K562 (cell line): Measurements from ENCODE around the gene ZFYVE19. TPM values are rescaled to one million over a fixed set of nuclear protein-coding genes. Genes with fewer than 3 reads are reported as not detected.

Experiments
- ATAC-seq: fragments of 200-7000 bp; cut with Tn5 transposase; 3 replicates; pipeline ENCODE4 v1.9.1; 2020; ENCODE audit warnings: moderate library complexity
- BruUV-seq: library from RNA; stranded (reverse); fragments of 400-500 nt; replicated peaks from 2 replicates; lab custom pipeline; 2021; lab: Mats Ljungman, UMichigan
- CTCF ChIA-PET: fragments of 300-600 bp; formaldehyde crosslinking; extraction: SDS; loops from one replicate; lab custom pipeline; 2021; ENCODE audit warnings: low intra/inter-chr PET ratio; lab: Yijun Ruan, JAX
- POLR2A ChIA-PET: fragments of 300-600, 350-650 bp; sonication (Branson Sonifier 250); formaldehyde crosslinking; extraction: SDS; loops from one replicate; lab custom pipeline; 2021; ENCODE audit warnings: antibody characterized with exemption, inconsistent platforms; lab: Yijun Ruan, JAX
- DNase-seq, 4 experiments: peaks; one replicate each; pipeline versions ENCODE4 v3.0.0 to v3.0.0-alpha.2; 2011 to 2018; ENCODE audit warnings: low spot score in 3 of 4, mixed read lengths in 3 of 4; ENCODE audit errors: extremely low read depth in 1 of 4
- FAIRE-seq: peaks from 2 replicates; lab custom pipeline; 2011; peaks lifted over from hg19 to GRCh38; lab: Jason Lieb, UNC
- H2AFZ ChIP-seq: 2 replicates; pipeline ENCODE4 v1.6.0; 2011; ENCODE audit warnings: low read depth, low read length, control low read depth, inconsistent platforms
- H3K27ac ChIP-seq: fragments of 200-600 bp; 3 replicates; pipeline ENCODE4 v1.8.0; 2011; ENCODE audit warnings: low read depth, mild to moderate bottlenecking, control low read depth, inconsistent platforms, low read length, moderate library complexity, mixed read lengths; ENCODE audit errors: extremely low read depth
- H3K27me3 ChIP-seq, 2 experiments: fragments of 300-600 bp in 1 of 2; 2 replicates in 1 of 2; 3 replicates in 1 of 2; pipeline versions ENCODE4 v1.6.0 to v1.8.0; 2011; ENCODE audit warnings: inconsistent platforms in 2 of 2, low read length in 2 of 2, mild to moderate bottlenecking in 1 of 2, mixed read lengths in 1 of 2, moderate library complexity in 1 of 2; ENCODE audit not compliant: control insufficient read depth in 2 of 2, insufficient read depth in 2 of 2
- H3K36me3 ChIP-seq: fragments of 300-600 bp; 3 replicates; pipeline ENCODE4 v1.8.0; 2011; ENCODE audit warnings: mild to moderate bottlenecking, low read length, inconsistent platforms; ENCODE audit not compliant: control insufficient read depth, insufficient read depth
- H3K4me1 ChIP-seq, 2 experiments: fragments of 200-600 bp in 1 of 2; replicated peaks in 1 of 2; 2 replicates in 1 of 2; 3 replicates in 1 of 2; pipeline versions ENCODE4 v1.5.1 to v1.8.0; 2011; ENCODE audit warnings: inconsistent platforms in 2 of 2, low read length in 2 of 2, mild to moderate bottlenecking in 1 of 2, mixed read lengths in 1 of 2, moderate library complexity in 1 of 2; ENCODE audit not compliant: control insufficient read depth in 2 of 2, insufficient read depth in 2 of 2
- H3K4me2 ChIP-seq: 2 replicates; pipeline ENCODE4 v1.6.1; 2011; ENCODE audit warnings: low read length, control low read depth, inconsistent platforms, mixed read lengths; ENCODE audit not compliant: insufficient read depth
- H3K4me3 ChIP-seq: fragments of 200-600 bp; sonication (generic), shearing (Covaris generic); 2 replicates; pipeline ENCODE4 v1.5.1; 2016; ENCODE audit warnings: control low read depth, inconsistent platforms
- H3K79me2 ChIP-seq: fragments of 200-600 bp; 3 replicates; pipeline ENCODE4 v1.8.0; 2011; ENCODE audit warnings: low read length, inconsistent platforms; ENCODE audit not compliant: control insufficient read depth, insufficient read depth
- H3K9ac ChIP-seq, 2 experiments: 2 replicates each; pipeline versions ENCODE4 v1.6.0 to v1.6.1; 2011; ENCODE audit warnings: low read depth in 2 of 2, low read length in 2 of 2, control low read depth in 1 of 2, inconsistent platforms in 1 of 2, mild to moderate bottlenecking in 1 of 2, mixed read lengths in 1 of 2; ENCODE audit not compliant: insufficient read depth in 1 of 2
- H3K9me1 ChIP-seq: one replicate; pipeline ENCODE4 v1.6.0; 2011; ENCODE audit warnings: inconsistent platforms, mild to moderate bottlenecking, low read length, moderate library complexity; ENCODE audit not compliant: control insufficient read depth, insufficient read depth
- H3K9me3 ChIP-seq: replicated peaks from 2 replicates; pipeline ENCODE4 v1.5.1; 2011; ENCODE audit warnings: low read depth, low read length, inconsistent platforms; ENCODE audit not compliant: control insufficient read depth, insufficient read depth
- H4K20me1 ChIP-seq: replicated peaks from 2 replicates; pipeline ENCODE4 v1.6.1; 2011; ENCODE audit warnings: low read length, inconsistent platforms, mixed read lengths; ENCODE audit not compliant: control insufficient read depth, insufficient read depth
- ASH1L ChIP-seq: fragments of 450-650 bp; IDR thresholded peaks from 2 replicates; pipeline ENCODE4 v1.6.1; 2018; ENCODE audit warnings: borderline replicate concordance, mild to moderate bottlenecking, low read depth; ENCODE audit not compliant: partially characterized antibody
- DDX20 ChIP-seq: fragments of 450-650 bp; IDR thresholded peaks from 2 replicates; pipeline ENCODE4 v1.6.1; 2016; ENCODE audit warnings: missing genetic modification characterization, low read depth, mild to moderate bottlenecking, missing compliant biosample characterization, moderate library complexity
- E4F1 ChIP-seq: fragments of 250-450 bp; sonication (Bioruptor Pico); IDR thresholded peaks from 2 replicates; pipeline ENCODE4 v1.5.0; 2021; ENCODE audit warnings: mild to moderate bottlenecking, borderline replicate concordance
- ETV5 ChIP-seq: sonication (generic); formaldehyde crosslinking; IDR thresholded peaks from 2 replicates; pipeline ENCODE4 v1.4.0; 2020; ENCODE audit warnings: low read depth, mild to moderate bottlenecking, missing genetic modification reagents
- MCM3 ChIP-seq: fragments of 450-650 bp; IDR thresholded peaks from 2 replicates; pipeline ENCODE4 v1.6.1; 2016
- SNIP1 ChIP-seq: fragments of 450-650 bp; IDR thresholded peaks from 2 replicates; pipeline ENCODE4 v1.7.1; 2017; ENCODE audit warnings: low read depth, mild to moderate bottlenecking
- SP1 ChIP-seq: sonication (generic); formaldehyde crosslinking; IDR thresholded peaks from 2 replicates; pipeline ENCODE4 v1.8.1; 2022; ENCODE audit warnings: mild to moderate bottlenecking, missing genetic modification reagents
- ZKSCAN8 ChIP-seq: fragments of 200-800 bp; sonication (Bioruptor generic); IDR thresholded peaks from 2 replicates; pipeline ENCODE4 v1.6.1; 2016; ENCODE audit warnings: missing genetic modification characterization, missing compliant biosample characterization
- ZNF3 ChIP-seq: fragments of 250-450 bp; sonication (Bioruptor Pico); IDR thresholded peaks from 2 replicates; pipeline ENCODE4 v1.5.0; 2021; ENCODE audit warnings: mild to moderate bottlenecking, moderate library complexity
- ZNF592 ChIP-seq: fragments of 450-650 bp; IDR thresholded peaks from 2 replicates; pipeline ENCODE4 v1.6.1; 2017; ENCODE audit warnings: antibody characterized with exemption, mild to moderate bottlenecking
- ZSCAN32 ChIP-seq: fragments of 450-650 bp; formaldehyde crosslinking; IDR thresholded peaks from 2 replicates; pipeline ENCODE4 v1.4.0; 2020; ENCODE audit warnings: mild to moderate bottlenecking, moderate library complexity
- WGBS: fragments of 100-300 bp; shearing (Covaris generic); methylation state at CpG from one replicate; pipeline ENCODE4 v1.1.6; 2016; ENCODE audit warnings: low coverage, mixed read lengths; ENCODE audit not compliant: insufficient coverage; ENCODE audit errors: missing lambda C conversion rate; 5-methylcytosine and 5-hydroxymethylcytosine counted together
- in situ Hi-C: fragments of 300-500 bp; cut with MboI; formaldehyde crosslinking; loops from 4 replicates; pipeline ENCODE4 v1.15.0; 2018; ENCODE audit warnings: inconsistent platforms, mixed read lengths
- intact Hi-C: fragments of 100-400 bp; cut with micrococcal nuclease; formaldehyde crosslinking; loops from 2 replicates; pipeline ENCODE4 v1.14.2; 2022
- polyA plus RNA-seq, 8 experiments: library from polyadenylated mRNA; depleted of rRNA in 4 of 8; stranded (reverse) in 5 of 8; unstranded in 3 of 8; fragments of >200 nt; fragmentation: Nextera tagmentation in 2 of 8; fragmentation: Illumina TruSeq in 1 of 8; extraction: Ambion mirVana in 2 of 8; extraction: Trizol in 1 of 8; gene quantifications; 2 replicates each; pipeline versions ENCODE4 v1.2.1 to v1.2.3, GENCODE V29; 2011 to 2014; ENCODE audit warnings: inconsistent platforms in 1 of 8, missing spikeins in 1 of 8
- total RNA-seq, 7 experiments: library from RNA; depleted of rRNA in 6 of 7; stranded (reverse); fragments of >200 nt in 6 of 7; fragmentation: Illumina TruSeq in 2 of 7; extraction: Trizol in 2 of 7; gene quantifications; 2 replicates each; pipeline versions ENCODE4 v1.2.1 to v1.2.3, GENCODE V29; 2011 to 2021; ENCODE audit warnings: low replicate concordance in 1 of 7

Gene ZFYVE19
- total and polyA plus RNA-seq, 9 of the 15 experiments (the other 6 are each of a cell fraction or from before 2014, with no cell fraction given), result 1.5 to 36.8 (median 19.9) TPM

DNA sequence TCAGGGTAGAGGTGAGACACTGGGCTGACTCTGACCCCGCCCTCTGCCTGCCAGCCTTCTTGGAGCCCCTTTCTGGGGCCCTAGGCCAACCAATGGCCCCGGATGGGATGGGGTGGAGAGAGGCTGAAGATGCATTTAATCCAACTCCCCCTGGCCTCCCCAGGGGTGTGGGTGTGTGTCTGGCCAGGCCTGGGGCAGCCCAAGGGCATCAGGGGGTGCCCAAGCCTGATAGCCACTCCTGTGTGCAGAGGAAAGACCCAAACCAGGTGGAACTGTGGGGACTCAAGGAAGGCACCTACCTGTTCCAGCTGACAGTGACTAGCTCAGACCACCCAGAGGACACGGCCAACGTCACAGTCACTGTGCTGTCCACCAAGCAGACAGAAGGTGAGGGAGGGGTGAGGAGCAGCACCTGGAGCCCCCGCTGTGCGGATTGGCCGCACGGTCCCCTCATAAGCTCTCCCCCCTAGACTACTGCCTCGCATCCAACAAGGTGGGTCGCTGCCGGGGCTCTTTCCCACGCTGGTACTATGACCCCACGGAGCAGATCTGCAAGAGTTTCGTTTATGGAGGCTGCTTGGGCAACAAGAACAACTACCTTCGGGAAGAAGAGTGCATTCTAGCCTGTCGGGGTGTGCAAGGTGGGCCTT lies 46.5 kb downstream of the ZFYVE19 start:
- no peak for DNase-seq
- Histone ChIP-seq H3K36me3 (no peaks in the 10 kb centered on the region), H4K20me1 (no peaks in the 10 kb centered on the region), H3K9me1 (no peaks in the 10 kb centered on the region), H2AFZ (no peak overlapping the region), H3K4me2 (no peak overlapping the region), H3K9me3 (no peaks in the 10 kb centered on the region), H3K27ac (no peak overlapping the region), H3K4me1 (peaks cover 8 to 20% of the 10 kb centered on the region in 2 experiments; a peak in 4 of 5 replicates), H3K79me2 (no peaks in the 10 kb centered on the region), H3K4me3 (no peak overlapping the region), H3K9ac (peak overlapping the region in 1 of 2 experiments; percentile 72; a peak in 2 of 4 replicates), H3K27me3 (no peaks in the 10 kb centered on the region; a peak in 1 of 5 replicates)
- intact Hi-C loops (loop anchor here (10.0 kb wide), 1 partner anchor 179 kb away; no protein-coding TSS in a partner anchor), in situ Hi-C loops (no loop called here)
- no TSS peak for BruUV-seq
- no peak for FAIRE-seq
- ATAC-seq, result no peak
- ChIA-PET POLR2A (no interaction called here), CTCF (no interaction called here)
- WGBS, result 62% methylated on average over 15 of the region's 16 CpGs
- TF ChIP-seq SP1 (CRISPR knock-in tag), result no peak
- TF ChIP-seq ZNF592, result no peak
- no peak for TF ChIP-seq ZKSCAN8 (CRISPR knock-in tag)
- no peak for TF ChIP-seq ZSCAN32 (CRISPR knock-in tag)
- TF ChIP-seq E4F1, result no peak
- no peak for TF ChIP-seq DDX20 (tag)
- TF ChIP-seq SNIP1, result no peak
- TF ChIP-seq ZNF3 (CRISPR knock-in tag), result no peak
- TF ChIP-seq ASH1L, result no peak
- TF ChIP-seq MCM3, result no peak
- no peak for TF ChIP-seq ETV5
